B cell (primary cell): Measurements from ENCODE around the gene CHAC1. TPM values are rescaled to one million over a fixed set of nuclear protein-coding genes. Genes with fewer than 3 reads are reported as not detected.
"Not testable (repeated sequence)": the region's sequence is repeated elsewhere in the genome, so short reads cannot be mapped to it uniquely, and the experiment has no call there.

Experiments used
- ATAC-seq: fragments of 200-7000 bp; cut with Tn5 transposase; one replicate; pipeline ENCODE4 v1.10.0; 2021; ENCODE audit warnings: low read depth, mild to moderate bottlenecking, moderate number of reproducible peaks, moderate library complexity
- CTCF ChIA-PET: fragments of 350-600 bp; sonication (Branson Sonifier 250); formaldehyde crosslinking; loops from one replicate; lab custom pipeline; 2021; ENCODE audit warnings: antibody characterized with exemption, inconsistent platforms; lab: Charles Lee
- POLR2A ChIA-PET: fragments of 350-600 bp; sonication (Branson Sonifier 250); formaldehyde crosslinking; loops from one replicate; lab custom pipeline; 2021; ENCODE audit warnings: antibody characterized with exemption; lab: Charles Lee
- DNase-seq: peaks from one replicate; pipeline ENCODE4 v3.0.0; 2013
- H2AFZ ChIP-seq: 2 replicates; pipeline ENCODE4 v1.6.1; 2012; ENCODE audit warnings: mild to moderate bottlenecking, low read depth, low read length; ENCODE audit not compliant: insufficient read depth, poor library complexity, severe bottlenecking
- H3K27ac ChIP-seq, 2 donors: 1 replicate in 1 of 2; 2 replicates in 1 of 2; pipeline ENCODE4 v1.5.1; 2012 to 2013; ENCODE audit warnings: low read length in 2 of 2, mild to moderate bottlenecking in 2 of 2, moderate library complexity in 1 of 2
- H3K27me3 ChIP-seq, 4 experiments: fragments of 200-600 bp in 1 of 4; sonication (generic) in 1 of 4; replicated peaks in 1 of 4; 1 replicate in 2 of 4; 2 replicates in 2 of 4; pipeline versions ENCODE4 v1.6.1 to v1.7.0; 2013 to 2016; ENCODE audit warnings: low read length in 3 of 4, mild to moderate bottlenecking in 2 of 4, mixed read lengths in 1 of 4, moderate library complexity in 1 of 4; ENCODE audit not compliant: insufficient read depth in 4 of 4, control insufficient read depth in 3 of 4; ENCODE audit errors: control extremely low read depth in 1 of 4
- H3K36me3 ChIP-seq, 2 experiments: replicated peaks in 1 of 2; 1 replicate in 1 of 2; 2 replicates in 1 of 2; pipeline versions ENCODE4 v1.6.1 to v1.7.1; 2013; ENCODE audit warnings: low read length in 1 of 2; ENCODE audit not compliant: insufficient read depth in 2 of 2, control insufficient read depth in 1 of 2; ENCODE audit errors: control extremely low read depth in 1 of 2, extremely low read depth in 1 of 2
- H3K4me1 ChIP-seq, 2 donors: fragments of 200-600 bp in 1 of 2; sonication (generic) in 1 of 2; 1 replicate in 1 of 2; 2 replicates in 1 of 2; pipeline versions ENCODE4 v1.5.1 to v1.6.1; 2013 to 2017; ENCODE audit warnings: low read length in 2 of 2; ENCODE audit not compliant: control insufficient read depth in 2 of 2, insufficient read depth in 2 of 2
- H3K4me2 ChIP-seq: replicated peaks from 2 replicates; pipeline ENCODE3; 2012; ENCODE audit warnings: mild to moderate bottlenecking, low read depth, low read length; ENCODE audit not compliant: poor library complexity, severe bottlenecking
- H3K4me3 ChIP-seq, 5 experiments: fragments of 200-600 bp in 1 of 5; sonication (generic) in 1 of 5; 1 replicate in 3 of 5; 2 replicates in 2 of 5; pipeline versions ENCODE4 v1.5.1 to v1.7.0; 2011 to 2016; ENCODE audit warnings: low read length in 4 of 5, mild to moderate bottlenecking in 4 of 5, low read depth in 2 of 5, control low read depth in 1 of 5, moderate library complexity in 1 of 5; ENCODE audit not compliant: insufficient read depth in 1 of 5; ENCODE audit errors: control extremely low read depth in 1 of 5, extremely low read depth in 1 of 5
- H3K79me2 ChIP-seq: fragments of 200-600 bp; sonication (generic); one replicate; pipeline ENCODE4 v1.6.0; 2016; ENCODE audit warnings: low read length; ENCODE audit not compliant: control insufficient read depth, insufficient read depth
- H3K9ac ChIP-seq: fragments of 200-600 bp; sonication (generic); 2 replicates; pipeline ENCODE4 v1.6.1; 2017; ENCODE audit warnings: mild to moderate bottlenecking, low read length, moderate library complexity
- H3K9me3 ChIP-seq, 3 donors: one replicate each; pipeline versions ENCODE4 v1.6.1 to v1.7.1; 2013; ENCODE audit warnings: low read length in 2 of 3; ENCODE audit not compliant: control insufficient read depth in 2 of 3, insufficient read depth in 1 of 3; ENCODE audit errors: control extremely low read depth in 1 of 3
- H4K20me1 ChIP-seq: 2 replicates; pipeline ENCODE4 v1.6.0; 2012; ENCODE audit warnings: mild to moderate bottlenecking, low read length; ENCODE audit not compliant: insufficient read depth, control insufficient read depth, poor library complexity, severe bottlenecking
- H3K27ac Mint-ChIP-seq: one replicate; pipeline ENCODE4 v1.8.0; 2021; ENCODE audit warnings: mixed read lengths
- H3K27me3 Mint-ChIP-seq: one replicate; pipeline ENCODE4 v1.8.0; 2021; ENCODE audit warnings: mixed read lengths
- H3K4me1 Mint-ChIP-seq: one replicate; pipeline ENCODE4 v1.8.0; 2021; ENCODE audit warnings: mixed read lengths
- H3K4me3 Mint-ChIP-seq: one replicate; pipeline ENCODE4 v1.8.0; 2021; ENCODE audit warnings: mixed read lengths
- H3K9me3 Mint-ChIP-seq: one replicate; pipeline ENCODE4 v1.8.0; 2022; ENCODE audit warnings: mixed read lengths; ENCODE audit not compliant: insufficient read depth
- EZH2 ChIP-seq: IDR thresholded peaks from 2 replicates; pipeline ENCODE4 v1.6.1; 2012; ENCODE audit warnings: borderline replicate concordance, low read depth, mild to moderate bottlenecking, moderate library complexity, low read length; ENCODE audit not compliant: insufficient read depth, poor library complexity, severe bottlenecking
- WGBS: methylation state at CpG from one replicate; pipeline ENCODE4 v1.1.5; 2013; ENCODE audit warnings: missing lambda C conversion rate; ENCODE audit not compliant: insufficient coverage; 5-methylcytosine and 5-hydroxymethylcytosine counted together
- intact Hi-C: fragments of 100-400 bp; cut with micrococcal nuclease; formaldehyde crosslinking; loops from one replicate; pipeline ENCODE4 v1.10.0; 2022
- polyA plus RNA-seq: library from polyadenylated mRNA; depleted of rRNA; stranded (reverse); fragments of >200 nt; gene quantifications from 2 replicates; pipeline ENCODE4 v1.2.3, GENCODE V29; 2012
- total RNA-seq, 2 donors: library from RNA; stranded (reverse); fragments of 120-200 nt in 1 of 2; gene quantifications; 1 replicate in 1 of 2; 2 replicates in 1 of 2; pipeline versions ENCODE4 v1.2.3 to v1.2.4, GENCODE V29; 2013 to 2022
- TF ChIP-seq, protein P1 (sequence below): fragments of 200-600 bp; IDR thresholded peaks from one replicate; pipeline ENCODE4 v1.8.0; 2022; ENCODE audit warnings: antibody characterized with exemption, mild to moderate bottlenecking

Gene CHAC1
- total and polyA plus RNA-seq, 2 donors (not counting 1 experiment from before 2014, with no cell fraction given): 0.81 to 3.6 TPM

DNA sequence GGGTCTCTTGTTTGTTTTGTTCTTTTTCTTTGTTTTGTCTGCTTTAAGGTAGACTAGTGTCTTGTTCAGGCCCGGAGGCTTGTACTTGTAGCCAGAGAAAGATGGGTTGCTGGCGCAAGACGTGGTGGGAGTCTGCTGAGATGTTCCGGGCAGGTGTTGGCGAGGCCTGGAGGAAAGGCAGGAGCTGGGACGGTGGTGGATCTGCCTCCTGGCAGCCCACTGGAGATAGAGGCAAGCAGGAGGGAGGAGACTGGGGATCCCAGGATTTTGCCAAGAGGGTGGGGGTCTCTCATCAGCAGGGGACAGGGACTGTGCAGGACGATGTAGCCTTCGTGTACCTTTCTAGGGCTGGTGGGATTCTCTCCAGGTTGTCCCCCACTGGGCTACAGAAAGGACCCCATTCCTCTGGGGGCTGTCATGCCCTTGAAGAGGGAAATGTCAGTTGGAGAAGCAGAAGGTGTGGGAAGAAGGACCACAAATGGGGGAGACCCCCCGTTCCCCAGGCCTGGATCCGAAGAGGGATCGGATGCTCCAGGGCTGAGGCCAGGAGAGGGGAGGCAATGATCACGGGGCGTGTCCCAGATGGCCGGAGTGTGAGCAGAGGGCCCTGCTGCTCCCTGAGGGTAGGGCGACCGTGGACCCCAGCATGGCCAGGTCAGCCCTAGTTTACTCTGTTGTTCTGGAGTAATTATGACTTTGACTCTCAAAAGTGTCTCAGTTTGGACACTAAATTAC lies 7.0 kb downstream of the CHAC1 start:
- Histone ChIP-seq H3K9ac (no peak overlapping the region), H3K27me3 (no peaks in the 10 kb centered on the region), H3K4me1 (peaks cover 0 to 9% of the 10 kb centered on the region in 2 donors), H3K79me2 (no peaks in the 10 kb centered on the region), H3K4me3 (no peak overlapping the region), H2AFZ (peak overlapping the region; percentile 64), H3K27ac (no peak overlapping the region), H3K9me3 (no peaks in the 10 kb centered on the region), H3K36me3 (no peaks in the 10 kb centered on the region), H4K20me1 (no peaks in the 10 kb centered on the region), H3K4me2 (peak overlapping the region; percentile 40)
- Mint-ChIP-seq H3K9me3 (no peaks in the 10 kb centered on the region), H3K4me1 (peaks cover 8% of the 10 kb centered on the region), H3K27ac (peak overlapping the region; percentile 50), H3K27me3 (peaks cover 3% of the 10 kb centered on the region), H3K4me3 (peak overlapping the region; percentile 2)
- intact Hi-C loops: no loop called here
- 95% methylated on average over 16 of the region's 16 CpGs for WGBS
- ChIA-PET CTCF (interaction anchor here (0.6 kb wide), 1 partner anchor 51 kb away, joined by 3 read pairs; no protein-coding TSS in a partner anchor), POLR2A (no interaction called here)
- TF ChIP-seq EZH2: no peak
- TF ChIP-seq, protein P1, sequence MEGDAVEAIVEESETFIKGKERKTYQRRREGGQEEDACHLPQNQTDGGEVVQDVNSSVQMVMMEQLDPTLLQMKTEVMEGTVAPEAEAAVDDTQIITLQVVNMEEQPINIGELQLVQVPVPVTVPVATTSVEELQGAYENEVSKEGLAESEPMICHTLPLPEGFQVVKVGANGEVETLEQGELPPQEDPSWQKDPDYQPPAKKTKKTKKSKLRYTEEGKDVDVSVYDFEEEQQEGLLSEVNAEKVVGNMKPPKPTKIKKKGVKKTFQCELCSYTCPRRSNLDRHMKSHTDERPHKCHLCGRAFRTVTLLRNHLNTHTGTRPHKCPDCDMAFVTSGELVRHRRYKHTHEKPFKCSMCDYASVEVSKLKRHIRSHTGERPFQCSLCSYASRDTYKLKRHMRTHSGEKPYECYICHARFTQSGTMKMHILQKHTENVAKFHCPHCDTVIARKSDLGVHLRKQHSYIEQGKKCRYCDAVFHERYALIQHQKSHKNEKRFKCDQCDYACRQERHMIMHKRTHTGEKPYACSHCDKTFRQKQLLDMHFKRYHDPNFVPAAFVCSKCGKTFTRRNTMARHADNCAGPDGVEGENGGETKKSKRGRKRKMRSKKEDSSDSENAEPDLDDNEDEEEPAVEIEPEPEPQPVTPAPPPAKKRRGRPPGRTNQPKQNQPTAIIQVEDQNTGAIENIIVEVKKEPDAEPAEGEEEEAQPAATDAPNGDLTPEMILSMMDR: no peak
- DNase-seq (peak; percentile 2), ATAC-seq (no peak)

DNA sequence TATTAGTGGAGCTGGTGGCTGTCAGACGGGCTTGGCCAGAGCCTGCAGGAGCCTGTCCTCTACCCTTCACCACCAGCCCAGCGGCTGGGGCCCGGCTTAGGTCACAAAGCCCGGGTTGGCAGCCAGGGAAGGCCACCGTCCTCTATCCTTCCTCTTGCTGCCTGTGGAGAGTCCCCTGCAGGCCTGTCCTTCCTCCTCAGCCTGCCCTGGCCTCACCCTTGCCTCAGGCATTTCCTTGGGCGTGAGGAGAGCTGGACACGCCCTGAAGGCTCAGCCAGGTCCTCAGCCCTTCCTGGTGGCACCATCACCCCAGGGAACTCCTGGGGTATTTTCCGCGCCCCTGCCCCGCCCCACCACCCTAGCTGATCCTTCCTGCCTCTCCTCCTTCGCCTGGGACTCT lies 7.7 kb downstream of the CHAC1 start:
- Histone ChIP-seq H3K36me3 (no peaks in the 10 kb centered on the region), H3K27me3 (no peaks in the 10 kb centered on the region), H3K4me3 (no peak overlapping the region), H3K27ac (no peak overlapping the region), H3K9me3 (no peaks in the 10 kb centered on the region), H4K20me1 (no peaks in the 10 kb centered on the region), H3K9ac (no peak overlapping the region), H2AFZ (no peak overlapping the region), H3K79me2 (no peaks in the 10 kb centered on the region), H3K4me1 (peaks cover 0 to 9% of the 10 kb centered on the region in 2 donors), H3K4me2 (no peak overlapping the region)
- Mint-ChIP-seq H3K9me3 (no peaks in the 10 kb centered on the region), H3K27ac (no peak overlapping the region), H3K4me1 (peaks cover 8% of the 10 kb centered on the region), H3K27me3 (peaks cover 4% of the 10 kb centered on the region), H3K4me3 (no peak overlapping the region)
- TF ChIP-seq EZH2: no peak
- TF ChIP-seq, protein P1: no peak
- ATAC-seq: no peak
- POLR2A ChIA-PET: no interaction called here
- CTCF ChIA-PET: no interaction called here
- 89% methylated on average over 7 of the region's 11 CpGs for WGBS
- peak; percentile 7 for DNase-seq
- intact Hi-C loops: no loop called here

DNA sequence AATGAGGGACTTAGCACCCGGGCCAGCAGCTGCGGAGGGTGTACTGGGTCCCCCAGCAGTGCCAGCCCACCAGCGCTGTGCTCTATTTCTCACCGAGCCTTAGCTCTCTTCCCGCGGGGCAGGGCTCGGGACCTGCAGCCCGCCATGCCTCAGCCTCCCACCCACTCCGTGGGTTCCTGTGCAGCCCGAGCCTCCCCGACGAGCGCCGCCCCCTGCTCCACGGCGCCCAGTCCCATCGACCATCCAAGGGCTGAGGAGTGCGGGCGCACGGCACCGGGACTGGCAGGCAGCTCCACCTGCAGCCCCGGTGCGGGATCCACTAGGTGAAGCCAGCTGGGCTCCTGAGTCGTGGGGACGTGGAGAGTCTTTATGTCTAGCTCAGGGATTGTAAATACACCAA lies 8.5 kb downstream of the CHAC1 start:
- POLR2A ChIA-PET, H3K4me3 ChIP-seq, H3K36me3 ChIP-seq, H3K9ac ChIP-seq, H3K27ac Mint-ChIP-seq, H3K9me3 ChIP-seq, H3K27me3 Mint-ChIP-seq, DNase-seq, H3K4me3 Mint-ChIP-seq, H3K4me1 Mint-ChIP-seq, H4K20me1 ChIP-seq, ATAC-seq, intact Hi-C loops, H3K27ac ChIP-seq, H3K9me3 Mint-ChIP-seq, H2AFZ ChIP-seq, H3K4me1 ChIP-seq, H3K79me2 ChIP-seq, H3K4me2 ChIP-seq, H3K27me3 ChIP-seq: not testable (repeated sequence)
- WGBS: 98% methylated on average over 23 of the region's 25 CpGs
- CTCF ChIA-PET: interaction anchor here (0.6 to 1.0 kb wide), 2 partner anchors 16 to 221 kb away, joined by 3 read pairs; no protein-coding TSS in a partner anchor
